BE2C (cell line): ENCODE measurements around the gene GABBR2.
"Not testable (repeated sequence)": the region's sequence is repeated elsewhere in the genome, so short reads cannot be mapped to it uniquely, and the experiment has no call there.

Experiments
- DNase-seq: peaks from one replicate; pipeline ENCODE4 v3.0.0-alpha.2; 2020
- H3K27me3 ChIP-seq: fragments of 250-450 bp; sonication (Bioruptor Pico); 2 replicates; pipeline ENCODE4 v1.5.1; 2020; ENCODE audit warnings: mild to moderate bottlenecking
- H3K36me3 ChIP-seq: fragments of 250-450 bp; sonication (Bioruptor Pico); 2 replicates; pipeline ENCODE4 v1.5.1; 2020; ENCODE audit warnings: mild to moderate bottlenecking
- H3K4me1 ChIP-seq: fragments of 250-450 bp; sonication (Bioruptor Pico); 2 replicates; pipeline ENCODE4 v1.5.1; 2020
- H3K4me3 ChIP-seq: 2 replicates; pipeline ENCODE4 v1.5.1; 2011; ENCODE audit warnings: low read depth, low read length
- H3K9me3 ChIP-seq: fragments of 250-450 bp; sonication (Bioruptor Pico); 2 replicates; pipeline ENCODE4 v1.5.1; 2020
- TF ChIP-seq, protein P1 (sequence below): IDR thresholded peaks from 2 replicates; pipeline ENCODE4 v1.5.1; 2012; ENCODE audit warnings: mild to moderate bottlenecking, low read depth, low read length

Gene GABBR2

DNA sequence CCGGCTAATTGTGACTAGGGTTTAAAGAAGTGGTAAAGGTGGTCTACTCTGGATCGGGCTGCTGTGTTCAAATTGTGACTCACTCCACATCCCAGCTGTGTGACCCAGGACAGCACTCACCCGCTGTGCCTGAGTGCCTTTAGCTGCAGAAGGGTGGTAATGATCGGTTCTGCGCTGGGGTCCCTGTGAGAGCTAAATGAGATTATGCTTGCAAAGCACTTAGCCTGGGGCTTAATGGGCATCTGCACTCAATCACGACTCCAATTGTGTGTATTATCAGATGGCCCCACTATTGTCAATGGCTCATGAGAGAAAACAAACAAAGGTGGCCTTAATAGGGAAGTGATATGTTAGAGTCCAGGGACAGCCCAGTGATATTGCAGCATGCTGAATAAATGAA lies 428.2 kb downstream of the GABBR2 start:
- Histone ChIP-seq H3K4me3 (no peak overlapping the region), H3K36me3 (no peaks in the 10 kb centered on the region), H3K4me1 (peaks cover 30% of the 10 kb centered on the region), H3K27me3 (no peaks in the 10 kb centered on the region), H3K9me3 (no peaks in the 10 kb centered on the region)
- TF ChIP-seq, protein P1, sequence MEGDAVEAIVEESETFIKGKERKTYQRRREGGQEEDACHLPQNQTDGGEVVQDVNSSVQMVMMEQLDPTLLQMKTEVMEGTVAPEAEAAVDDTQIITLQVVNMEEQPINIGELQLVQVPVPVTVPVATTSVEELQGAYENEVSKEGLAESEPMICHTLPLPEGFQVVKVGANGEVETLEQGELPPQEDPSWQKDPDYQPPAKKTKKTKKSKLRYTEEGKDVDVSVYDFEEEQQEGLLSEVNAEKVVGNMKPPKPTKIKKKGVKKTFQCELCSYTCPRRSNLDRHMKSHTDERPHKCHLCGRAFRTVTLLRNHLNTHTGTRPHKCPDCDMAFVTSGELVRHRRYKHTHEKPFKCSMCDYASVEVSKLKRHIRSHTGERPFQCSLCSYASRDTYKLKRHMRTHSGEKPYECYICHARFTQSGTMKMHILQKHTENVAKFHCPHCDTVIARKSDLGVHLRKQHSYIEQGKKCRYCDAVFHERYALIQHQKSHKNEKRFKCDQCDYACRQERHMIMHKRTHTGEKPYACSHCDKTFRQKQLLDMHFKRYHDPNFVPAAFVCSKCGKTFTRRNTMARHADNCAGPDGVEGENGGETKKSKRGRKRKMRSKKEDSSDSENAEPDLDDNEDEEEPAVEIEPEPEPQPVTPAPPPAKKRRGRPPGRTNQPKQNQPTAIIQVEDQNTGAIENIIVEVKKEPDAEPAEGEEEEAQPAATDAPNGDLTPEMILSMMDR: no peak
- DNase-seq: peak; percentile 96

- Histone ChIP-seq H3K36me3 (no peaks in the 10 kb centered on the region), H3K4me3 (no peak overlapping the region), H3K4me1 (peaks cover 33% of the 10 kb centered on the region), H3K9me3 (no peaks in the 10 kb centered on the region), H3K27me3 (no peaks in the 10 kb centered on the region)
- TF ChIP-seq, protein P1: no peak
- DNase-seq: peak; percentile 89
These were observed 428.6 kb downstream of the GABBR2 start for GRCh38 chr9:98280162-98280561.

GRCh38 chr9:98276907-98277469 lies 431.7 kb downstream of the GABBR2 start:
- Histone ChIP-seq H3K9me3 (no peaks in the 10 kb centered on the region), H3K4me3 (no peak overlapping the region), H3K27me3 (no peaks in the 10 kb centered on the region), H3K36me3 (no peaks in the 10 kb centered on the region), H3K4me1 (peaks cover 33% of the 10 kb centered on the region)
- TF ChIP-seq, protein P1: no peak
- no peak for DNase-seq

GRCh38 chr9:98275159-98275558 lies 433.6 kb downstream of the GABBR2 start:
- no peak overlapping the region for H3K4me3 ChIP-seq
- peaks cover 19% of the 10 kb centered on the region for H3K4me1 ChIP-seq
- DNase-seq: peak; percentile 29
- no peaks in the 10 kb centered on the region for H3K36me3 ChIP-seq
- H3K9me3 ChIP-seq: no peaks in the 10 kb centered on the region
- TF ChIP-seq, protein P1: no peak
- H3K27me3 ChIP-seq: no peaks in the 10 kb centered on the region

DNA sequence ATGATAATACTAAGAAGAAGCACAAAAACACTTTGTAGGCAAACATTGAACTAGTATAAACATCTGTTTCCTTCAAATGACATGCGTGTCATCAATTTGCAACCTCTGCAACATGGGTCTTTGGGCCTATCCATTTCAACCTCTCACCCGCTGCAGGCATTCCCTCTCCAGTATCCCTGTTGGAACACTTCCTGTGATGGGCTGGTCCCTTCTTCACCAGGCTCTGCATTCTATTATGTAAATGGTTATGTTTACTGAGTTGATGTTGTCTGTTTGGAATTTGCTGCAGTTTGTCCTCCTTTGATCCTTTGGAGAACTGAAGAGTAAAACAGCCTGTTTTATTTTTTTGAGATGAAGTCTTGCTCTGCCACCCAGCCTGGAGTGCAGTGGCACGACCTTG lies 436.7 kb downstream of the GABBR2 start:
- Histone ChIP-seq H3K4me3 (no peak overlapping the region), H3K4me1 (peaks cover 6% of the 10 kb centered on the region), H3K36me3 (no peaks in the 10 kb centered on the region), H3K27me3 (no peaks in the 10 kb centered on the region), H3K9me3 (no peaks in the 10 kb centered on the region)
- TF ChIP-seq, protein P1: no peak
- no peak for DNase-seq

DNA sequence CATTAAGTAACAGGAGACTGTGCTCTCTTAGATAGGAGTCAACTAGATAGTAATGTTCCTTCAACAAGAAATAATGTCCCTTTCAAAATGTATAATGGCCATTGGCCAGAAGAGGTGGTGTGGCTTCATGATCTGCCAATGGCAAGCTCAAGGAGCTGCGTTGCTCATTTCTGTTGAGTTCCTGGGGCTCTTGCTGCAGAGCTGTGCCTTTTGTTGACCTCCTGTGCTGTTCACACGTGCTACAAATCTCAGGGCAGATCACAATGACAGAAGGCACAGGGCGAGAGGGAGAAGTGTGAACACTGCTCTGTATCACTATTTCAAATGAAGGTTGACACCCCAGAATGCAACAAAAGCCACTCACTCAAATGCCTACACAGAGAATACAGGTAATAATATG lies 437.3 kb downstream of the GABBR2 start:
- Histone ChIP-seq H3K27me3 (no peaks in the 10 kb centered on the region), H3K36me3 (no peaks in the 10 kb centered on the region), H3K4me3 (no peak overlapping the region), H3K9me3 (no peaks in the 10 kb centered on the region), H3K4me1 (peaks cover 6% of the 10 kb centered on the region)
- DNase-seq: no peak
- TF ChIP-seq, protein P1: no peak

GRCh38 chr9:98270284-98270683 lies 438.5 kb downstream of the GABBR2 start:
- DNase-seq, H3K36me3 ChIP-seq, H3K4me1 ChIP-seq, H3K27me3 ChIP-seq, H3K4me3 ChIP-seq, H3K9me3 ChIP-seq: not testable (repeated sequence)

- not testable (repeated sequence) for H3K4me3 ChIP-seq, H3K36me3 ChIP-seq, H3K27me3 ChIP-seq, H3K4me1 ChIP-seq, H3K9me3 ChIP-seq, DNase-seq
These were observed 439.1 kb downstream of the GABBR2 start for GRCh38 chr9:98269652-98270051.

- H3K27me3 ChIP-seq, H3K9me3 ChIP-seq, DNase-seq: not testable (repeated sequence)
These were observed 441.2 kb downstream of the GABBR2 start for GRCh38 chr9:98267556-98267955.

More at GRCh38 chr9:98267556-98267955, 441.2 kb downstream of the GABBR2 start:
- not testable (repeated sequence) for H3K36me3 ChIP-seq, H3K4me1 ChIP-seq, H3K4me3 ChIP-seq
